GM12801 (cell line): ENCODE data around the gene TARBP1.

Source experiments
- CTCF ChIP-seq: IDR thresholded peaks from one replicate; pipeline ENCODE4 v1.5.1; 2011; ENCODE audit warnings: control low read depth; ENCODE audit not compliant: insufficient read length; ENCODE audit errors: extremely low read depth

Gene TARBP1

GRCh38 chr1:234458352-234459017 lies 20.5 kb downstream of the TARBP1 start:
- TF ChIP-seq CTCF = no peak

- TF ChIP-seq CTCF = no peak
Observed at GRCh38 chr1:234454926-234455325, 24.1 kb downstream of the TARBP1 start.

- no peak for TF ChIP-seq CTCF
Observed at GRCh38 chr1:234452406-234452965, 26.5 kb downstream of the TARBP1 start.

GRCh38 chr1:234440348-234440747 lies 38.6 kb downstream of the TARBP1 start:
- TF ChIP-seq CTCF = no peak

DNA sequence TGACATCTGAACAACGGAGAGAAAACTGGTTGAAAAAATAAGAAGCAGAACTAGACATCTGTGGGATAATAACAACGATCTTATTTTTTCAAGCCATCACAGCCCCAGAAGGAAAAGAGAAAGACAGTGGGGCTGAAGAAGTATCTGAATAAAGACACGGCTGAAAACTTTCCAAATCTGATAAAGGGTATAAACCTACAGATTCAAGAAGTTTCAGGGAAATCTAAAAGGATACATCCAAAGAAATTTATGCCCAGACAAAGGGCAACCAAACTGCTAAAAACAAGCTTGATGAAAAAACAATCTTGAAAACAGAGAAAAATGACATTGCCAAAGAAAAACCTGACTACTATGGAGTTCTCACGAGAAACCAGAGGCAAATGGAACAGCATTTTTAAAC lies 40.4 kb downstream of the TARBP1 start:
- TF ChIP-seq CTCF = no peak

GRCh38 chr1:234437423-234438171 lies 41.4 kb downstream of the TARBP1 start:
- TF ChIP-seq CTCF = no peak

- TF ChIP-seq CTCF = no peak
Observed at GRCh38 chr1:234435620-234436019, 43.4 kb downstream of the TARBP1 start.
